Activated effector memory CD4-positive, alpha-beta T cell treated with Interleukin-2 at 50 U/mL for 16 hours (primary cell): ENCODE measurements around the gene TCEAL4.
A peak's percentile ranks its signal among the peaks of the same experiment; 100 is the strongest.
"Not testable (repeated sequence)": the region's sequence is repeated elsewhere in the genome, so short reads cannot be mapped to it uniquely, and the experiment has no call there.

ENCODE experiments used
- DNase-seq: peaks from one replicate; pipeline ENCODE4 v3.0.0-alpha.2; 2020

Gene TCEAL4

DNA sequence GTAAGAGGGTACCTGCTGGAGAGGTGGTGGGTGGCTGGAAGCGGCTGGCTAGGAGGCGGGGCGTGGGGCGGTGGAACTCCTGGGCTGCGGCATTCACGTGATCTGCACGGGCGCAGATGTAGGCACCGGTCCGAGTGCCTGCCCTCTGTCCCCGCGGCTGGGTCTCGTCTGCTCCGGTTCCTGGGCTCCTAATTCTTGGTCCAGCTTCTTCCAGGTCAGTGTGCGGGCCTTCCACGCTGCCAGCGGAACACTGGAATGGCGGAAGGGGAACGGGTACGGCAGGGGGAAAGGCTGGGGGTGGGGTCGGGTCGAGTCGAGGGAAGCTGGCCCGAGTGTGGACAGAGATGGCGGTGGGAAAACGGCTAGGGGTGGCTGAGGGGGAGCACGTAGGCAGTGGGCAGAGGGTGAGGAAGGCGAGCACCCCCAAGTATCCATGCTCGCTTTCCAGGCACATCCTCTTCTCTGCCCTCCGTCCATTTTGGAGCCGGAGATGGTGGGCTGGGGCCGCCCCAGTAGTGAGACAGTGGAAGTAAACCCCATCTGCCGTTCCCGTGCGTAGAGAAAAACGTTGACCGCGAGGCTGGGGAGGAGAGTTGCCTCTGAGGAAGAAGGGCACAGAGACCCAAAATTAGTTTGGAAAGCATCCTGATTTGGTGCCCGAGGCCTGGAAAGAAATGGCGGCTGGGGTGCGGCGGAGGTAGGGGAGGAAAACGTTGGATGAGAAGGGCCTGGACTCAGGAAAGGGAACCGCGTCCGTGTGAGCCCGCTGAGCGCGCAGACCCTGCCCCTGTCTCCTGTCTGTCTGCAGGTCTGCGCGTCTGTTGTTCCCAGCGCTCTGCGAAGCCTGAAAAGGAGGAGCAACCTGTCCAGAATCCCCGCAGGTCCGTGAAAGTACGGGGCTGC lies at the start of gene TCEAL4:
Gene TCEAL4 (plus strand): TSS at position 105 of the 903 bp plus-strand sequence. CDS start 1,161 bp downstream, outside the sequence.
- no peak for DNase-seq

DNA sequence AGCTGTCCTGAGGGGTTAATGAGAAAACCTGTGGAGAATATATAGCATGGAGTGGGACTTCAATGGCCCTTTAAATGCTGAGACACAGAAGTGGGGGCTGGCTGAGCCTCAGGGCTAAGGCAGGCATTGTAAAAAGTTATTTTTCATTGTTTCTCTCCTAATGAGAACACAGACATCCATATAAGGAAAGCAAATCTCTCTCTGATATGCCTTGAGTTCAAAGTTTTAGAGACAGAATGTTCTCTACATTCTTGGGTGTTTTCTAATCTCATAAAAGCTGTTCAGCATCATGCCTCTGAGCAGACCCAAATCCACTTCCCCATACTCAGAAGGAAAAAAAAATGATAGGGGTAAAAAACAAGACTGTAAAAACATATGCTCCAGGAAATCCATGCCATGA lies 49.2 kb upstream of the TCEAL4 start:
- no peak for DNase-seq

DNA sequence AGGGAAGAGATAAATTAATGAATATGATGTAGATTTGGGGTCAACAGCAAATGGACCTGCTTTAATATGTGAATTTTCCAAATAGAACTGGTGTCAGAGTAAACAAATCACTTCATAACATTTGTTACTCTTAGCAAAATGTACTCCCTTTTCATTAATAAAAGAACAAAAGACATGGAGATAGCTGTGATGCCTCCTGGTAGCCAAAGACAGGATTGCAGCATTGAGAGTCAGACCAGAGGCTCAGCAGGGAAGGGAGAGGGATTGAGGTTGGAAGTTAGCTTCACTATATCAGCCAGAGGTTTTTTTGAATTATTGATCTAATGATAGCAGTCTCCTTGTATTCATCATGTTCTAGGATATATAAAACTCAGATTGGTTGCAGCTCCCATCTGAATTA lies 48.6 kb upstream of the TCEAL4 start:
- DNase-seq = no peak

DNA sequence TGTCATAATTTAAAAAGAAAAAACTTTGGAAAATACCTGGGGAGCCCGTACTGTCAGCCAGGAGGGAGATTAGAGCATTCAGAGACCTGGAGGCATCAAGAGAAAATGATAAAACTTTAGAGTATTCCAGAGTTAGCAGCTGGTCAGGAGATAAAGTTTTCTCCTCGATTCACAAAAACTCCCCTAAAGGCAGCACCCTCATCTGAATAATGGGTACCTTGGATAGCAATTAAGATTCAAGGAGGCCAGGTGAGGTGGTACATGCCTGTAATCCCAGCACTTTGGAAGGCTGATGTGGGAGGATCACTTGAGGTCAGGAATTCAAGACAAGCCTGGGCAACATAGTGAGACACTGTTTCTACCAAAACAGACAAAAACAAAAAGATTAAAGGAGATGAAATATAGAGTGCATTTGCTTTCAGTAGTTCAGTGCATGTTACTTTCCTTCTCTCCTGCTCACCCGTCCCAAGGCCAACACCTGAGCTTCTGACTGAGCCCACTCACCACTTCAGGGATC lies 47.4 kb upstream of the TCEAL4 start:
- DNase-seq = no peak

DNA sequence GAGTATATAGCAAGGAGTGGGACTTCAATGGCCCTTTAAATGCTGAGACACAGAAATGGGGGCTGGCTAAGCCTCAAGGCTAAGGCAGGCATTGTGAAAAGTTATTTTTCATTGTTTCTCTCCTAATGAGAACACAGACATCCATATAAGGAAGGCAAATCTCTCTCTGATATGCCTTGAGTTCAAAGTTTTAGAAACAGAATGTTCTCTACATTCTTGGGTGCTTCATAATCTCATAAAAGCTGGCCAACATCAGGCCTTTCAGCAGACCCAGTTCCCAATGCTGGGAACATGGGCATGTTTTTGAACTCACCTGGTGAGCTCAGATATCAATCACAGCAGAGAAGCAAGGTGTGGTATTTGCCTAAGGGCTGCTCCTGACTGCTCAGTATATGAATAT lies 46.6 kb upstream of the TCEAL4 start:
- no peak for DNase-seq

DNA sequence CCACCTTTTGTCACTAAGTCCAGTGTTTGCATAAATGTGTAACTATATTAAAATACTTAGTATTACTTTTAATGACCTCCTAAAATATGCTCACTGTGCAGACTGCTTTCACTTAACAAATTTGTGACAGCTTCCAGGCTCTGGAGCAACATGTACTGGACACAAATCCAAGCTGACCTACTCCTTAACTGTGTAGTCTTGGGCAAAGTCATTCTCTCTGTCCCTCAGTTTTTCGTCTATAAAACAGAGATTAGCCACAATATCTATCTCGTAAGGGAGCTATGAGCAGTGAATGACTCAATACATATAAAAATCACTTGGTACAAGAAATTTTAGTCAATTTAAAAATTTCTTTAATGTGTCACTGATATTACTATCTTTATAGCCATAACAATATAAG lies 45.6 kb upstream of the TCEAL4 start:
- no peak for DNase-seq

DNA sequence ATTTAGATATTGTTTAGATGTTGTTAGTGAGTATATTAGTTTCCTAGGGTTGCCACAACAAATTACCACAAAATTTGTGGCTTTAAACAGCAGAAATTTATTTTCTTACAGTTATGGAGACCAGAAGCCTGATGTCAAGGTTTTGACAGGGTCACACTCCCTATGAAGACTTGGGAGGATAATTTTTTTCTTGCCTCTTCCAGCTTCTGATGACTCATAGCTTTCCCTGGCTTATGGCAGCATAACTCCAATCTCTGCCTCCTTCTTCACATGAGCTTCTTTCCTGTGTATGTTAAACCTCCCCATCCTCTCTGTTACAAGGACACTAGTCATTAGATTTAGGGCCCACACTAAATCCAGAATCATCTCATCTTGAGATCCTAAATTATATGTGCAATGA lies 45.2 kb upstream of the TCEAL4 start:
- no peak for DNase-seq

DNA sequence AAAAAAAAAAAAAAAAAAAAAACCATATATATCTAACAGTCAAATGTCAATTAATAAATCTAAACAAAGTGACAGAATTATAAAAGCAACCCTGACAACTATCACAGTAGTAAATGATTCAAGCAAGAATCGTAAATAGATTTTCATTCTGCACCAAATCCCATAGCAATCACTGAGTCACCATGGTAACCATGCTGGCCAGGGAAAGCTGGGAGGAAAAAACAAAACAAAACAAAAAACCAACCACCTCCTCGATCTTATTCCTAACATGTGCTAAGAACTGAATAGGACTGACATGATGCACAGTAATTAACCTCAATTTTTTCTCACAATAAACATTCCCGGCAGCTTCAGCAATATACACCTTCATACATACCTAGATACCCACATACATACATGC lies 35.4 kb upstream of the TCEAL4 start:
- DNase-seq = no peak

DNA sequence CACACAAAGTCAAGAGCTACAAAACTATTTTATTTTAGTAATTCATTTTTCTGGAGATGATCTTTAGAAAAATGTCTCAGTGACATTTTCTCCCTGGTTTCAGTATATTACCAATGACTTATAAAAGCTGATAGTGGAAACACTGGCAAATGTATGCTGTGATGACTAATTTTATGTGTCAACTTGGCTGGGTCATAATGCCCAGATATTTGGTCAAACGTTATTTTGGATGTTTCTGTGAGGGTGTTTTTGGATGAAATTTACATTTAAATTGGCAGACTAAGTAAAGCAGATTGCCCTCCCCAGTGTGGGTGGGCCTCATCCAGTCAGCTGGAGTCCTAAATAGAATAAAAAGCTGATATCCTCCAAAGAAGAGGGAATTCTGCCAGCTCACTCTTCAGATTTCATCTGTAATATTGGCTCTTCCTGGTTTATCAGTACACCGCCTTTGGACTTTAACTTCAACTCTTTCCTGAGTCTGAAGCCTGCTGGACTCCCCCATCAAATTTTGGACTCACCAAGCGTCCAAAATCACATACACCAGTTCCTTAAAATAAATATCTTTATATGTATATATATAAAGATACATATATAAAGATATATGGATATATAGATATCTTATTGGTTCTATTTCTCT lies 34.8 kb upstream of the TCEAL4 start:
- DNase-seq = no peak

DNA sequence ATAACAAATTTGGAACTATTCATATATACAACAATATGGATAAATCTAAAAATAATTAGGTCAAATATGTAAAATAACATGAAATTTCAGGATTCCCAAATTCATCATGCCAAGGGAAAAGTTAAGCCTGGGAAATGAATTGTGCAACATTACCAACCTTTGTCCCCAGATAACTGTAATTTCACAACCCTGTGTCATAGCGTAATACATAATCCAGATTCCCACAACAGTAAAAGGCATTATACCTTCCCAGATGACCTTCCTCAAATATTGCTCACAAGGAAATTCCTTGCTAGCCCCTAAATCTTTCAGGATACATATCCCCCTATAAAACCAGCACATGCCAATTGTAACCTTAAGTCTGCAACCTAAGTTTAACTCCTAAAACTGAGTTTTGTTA lies 33.1 kb upstream of the TCEAL4 start:
- no peak for DNase-seq

DNA sequence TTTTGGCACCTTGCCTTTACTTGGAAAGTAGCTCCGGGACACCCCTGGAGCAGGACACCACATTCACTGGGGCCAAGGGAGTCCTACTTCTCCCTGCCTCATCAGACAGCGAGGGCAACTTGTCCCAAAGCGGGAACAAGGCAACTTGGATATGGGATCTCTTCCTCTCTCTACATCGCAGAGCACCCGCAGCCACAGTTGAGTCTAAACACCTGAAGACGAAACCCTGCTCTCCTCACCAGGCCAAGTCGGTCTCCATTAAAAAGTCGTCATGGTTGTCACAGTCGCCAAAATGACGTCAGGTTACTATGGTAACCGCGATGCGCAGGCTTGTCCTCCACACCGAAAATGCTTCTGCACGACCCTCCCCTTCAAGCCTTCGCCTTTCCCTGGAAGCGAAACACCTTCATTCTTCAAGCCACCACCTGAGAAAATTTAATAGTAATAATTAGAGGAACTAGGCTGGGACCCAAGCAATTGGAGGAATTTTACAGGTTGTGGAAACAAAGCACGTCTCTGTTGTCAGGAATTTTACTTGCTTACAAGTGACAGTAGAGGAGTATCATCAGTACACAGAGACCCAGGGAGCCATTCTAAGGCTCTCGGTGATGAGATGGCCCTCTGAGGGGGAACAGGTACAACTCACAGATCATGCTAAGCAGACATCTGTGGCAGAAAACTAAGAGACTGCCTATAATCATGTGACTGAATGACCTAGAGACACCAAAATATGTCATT lies 30.5 kb upstream of the TCEAL4 start:
- DNase-seq = peak; percentile 25

DNA sequence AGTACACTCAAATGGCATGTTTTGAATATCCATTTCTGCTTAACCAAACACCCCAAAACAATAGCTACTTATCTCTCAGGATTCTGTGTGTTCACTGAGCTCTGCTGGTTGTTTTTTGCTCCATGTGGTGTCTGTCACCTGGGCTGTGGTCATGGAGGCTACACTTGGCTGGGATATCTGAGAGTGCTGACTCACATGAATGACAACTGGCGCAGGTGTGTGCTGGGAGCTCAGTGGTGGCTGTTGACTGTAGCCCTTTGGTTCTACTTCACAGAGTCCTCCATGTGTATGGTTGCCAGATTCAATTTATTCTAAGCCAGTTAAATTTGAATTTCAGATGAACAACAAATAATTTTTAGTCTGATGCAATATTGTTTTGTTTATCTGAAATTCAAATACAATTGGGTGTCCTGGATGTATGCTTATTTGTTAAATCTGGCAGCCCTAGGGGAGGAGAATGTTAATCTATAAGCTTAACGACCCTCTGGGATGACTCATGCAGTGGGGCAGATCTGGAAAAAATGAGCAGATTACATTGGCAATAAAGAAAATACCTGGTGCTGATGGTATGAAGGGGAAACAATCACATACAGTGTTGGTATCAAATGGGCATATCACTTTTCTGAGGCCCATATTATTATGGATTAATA lies 28.2 kb upstream of the TCEAL4 start:
- no peak for DNase-seq

DNA sequence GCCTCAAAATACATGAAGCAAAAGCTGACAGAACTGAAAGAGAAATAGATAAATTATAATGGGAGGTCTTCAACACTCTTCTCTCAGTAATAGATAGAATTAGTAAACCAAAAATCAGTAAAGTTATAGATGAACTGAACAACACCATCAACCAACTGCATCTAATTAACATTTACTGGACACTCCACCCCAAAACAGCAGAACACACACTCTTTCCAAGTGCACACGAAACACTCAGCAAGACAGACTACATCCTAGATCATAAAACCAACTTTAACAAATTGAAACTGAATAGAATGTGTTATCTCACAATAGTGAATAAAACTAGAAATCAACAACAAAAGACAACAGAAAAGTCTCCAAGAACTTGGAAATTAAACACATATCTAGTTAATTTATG lies 25.1 kb upstream of the TCEAL4 start:
- no peak for DNase-seq

DNA sequence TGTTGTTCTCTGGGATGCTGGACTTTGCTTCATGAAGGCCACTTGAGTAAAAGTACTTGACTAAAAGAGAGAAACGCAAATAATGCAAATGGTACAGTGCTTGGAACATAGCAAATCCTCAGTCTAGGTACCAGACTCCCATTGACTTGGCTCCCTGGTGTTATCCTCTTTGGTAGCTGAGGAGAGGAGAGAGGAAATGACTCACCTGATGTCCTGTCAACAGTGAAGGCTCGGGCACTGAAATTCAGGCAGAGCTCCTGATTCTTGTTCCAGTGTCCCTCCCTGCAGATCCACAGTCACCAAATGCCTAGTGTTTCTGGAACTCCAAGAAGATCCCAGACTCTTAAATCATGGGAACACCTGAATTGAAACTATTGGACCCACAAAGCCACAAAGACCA lies 22.5 kb upstream of the TCEAL4 start:
- DNase-seq = no peak

DNA sequence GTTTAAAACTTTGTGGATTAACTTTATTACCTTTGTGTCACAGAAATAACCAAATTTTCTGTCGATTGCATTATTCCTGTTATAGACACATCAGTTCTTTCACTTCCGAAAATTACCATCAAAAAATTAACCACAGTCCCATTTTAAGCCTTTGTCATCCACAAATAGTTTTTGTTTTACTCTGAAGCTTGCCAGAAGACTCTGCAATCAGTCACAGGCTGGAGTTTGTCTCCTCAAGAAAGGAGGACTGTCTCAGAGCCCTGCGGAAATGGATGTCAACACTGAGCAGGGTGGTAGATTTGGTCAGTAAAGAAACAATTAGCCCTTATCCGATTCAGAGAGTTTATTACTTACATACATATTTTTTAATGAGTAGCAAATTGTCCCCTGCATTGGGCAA lies 20.1 kb upstream of the TCEAL4 start:
- no peak for DNase-seq

DNA sequence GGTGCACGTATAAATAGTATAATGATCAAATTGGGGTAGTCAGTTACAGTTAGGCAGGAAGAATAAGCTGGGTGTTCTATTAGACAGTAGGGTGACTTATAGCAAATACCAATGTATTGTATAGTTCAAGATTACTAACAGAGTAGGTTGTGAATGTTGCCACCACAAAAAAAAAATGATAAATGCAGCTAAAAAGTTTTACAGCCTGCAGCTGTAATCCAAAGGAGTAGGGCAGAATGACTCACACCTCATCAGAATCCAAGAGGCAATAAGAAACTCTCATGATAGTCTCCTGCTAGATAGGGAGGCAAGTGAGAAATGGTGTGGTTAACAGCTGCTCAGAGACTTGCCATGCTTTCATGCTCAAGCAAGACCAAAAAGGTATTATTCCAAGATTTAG lies 19.6 kb upstream of the TCEAL4 start:
- DNase-seq = no peak

DNA sequence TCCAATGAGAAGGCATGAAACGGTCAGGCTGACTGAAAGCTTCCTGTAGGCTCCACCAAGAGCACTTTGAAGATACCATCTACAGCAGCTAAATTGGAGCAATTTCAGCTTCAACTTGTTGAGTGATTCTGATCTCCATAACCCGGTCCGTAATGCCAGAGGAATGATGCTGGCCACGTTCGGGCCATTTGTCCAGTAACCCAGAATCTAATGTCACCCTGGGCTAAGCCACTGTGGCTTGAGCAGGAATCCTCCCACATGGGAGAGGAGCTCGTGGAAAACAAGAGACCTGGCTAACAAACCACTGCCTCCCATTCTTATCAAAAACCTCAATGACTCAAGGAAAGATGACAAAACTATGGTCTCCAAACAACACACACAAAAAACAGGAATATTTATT lies 14.2 kb upstream of the TCEAL4 start:
- DNase-seq = no peak

DNA sequence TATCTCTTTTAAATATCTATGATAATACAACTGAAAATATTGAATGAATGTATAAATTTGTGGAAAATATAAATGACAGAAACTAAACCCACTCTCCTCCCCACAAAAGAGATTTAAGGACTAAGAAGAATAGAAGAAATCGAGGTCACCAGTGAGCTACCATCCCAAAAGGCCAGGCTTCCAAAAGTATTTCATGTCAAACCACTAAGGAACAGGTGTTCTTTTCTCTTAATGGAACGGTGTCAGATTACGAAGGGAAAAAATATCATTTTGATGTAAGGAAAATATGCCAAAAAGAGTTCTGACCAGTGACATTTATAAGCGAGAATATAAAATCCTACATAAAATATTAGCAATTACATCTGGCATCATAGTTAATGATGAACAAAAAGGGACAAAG lies 13.6 kb upstream of the TCEAL4 start:
- DNase-seq = no peak

DNA sequence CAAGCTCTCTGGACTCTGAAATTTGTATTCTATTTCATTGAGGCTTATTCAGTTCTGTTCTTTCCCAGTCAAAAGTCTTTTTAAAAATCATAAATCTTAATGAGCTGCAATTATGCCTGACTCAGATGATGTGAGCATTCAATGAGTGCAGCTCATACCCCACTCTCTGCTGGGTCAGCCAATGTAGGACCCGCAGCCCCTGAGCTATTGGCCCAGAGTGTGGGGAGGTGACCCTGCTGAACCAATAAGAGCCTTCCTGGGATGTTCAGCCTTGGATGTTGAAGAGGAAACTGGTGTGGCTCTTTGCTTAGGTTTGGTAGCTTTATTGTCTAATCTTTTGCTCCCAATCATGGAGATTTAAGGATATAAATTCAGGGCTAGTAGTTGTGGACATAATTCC lies 12.1 kb upstream of the TCEAL4 start:
- DNase-seq = no peak

DNA sequence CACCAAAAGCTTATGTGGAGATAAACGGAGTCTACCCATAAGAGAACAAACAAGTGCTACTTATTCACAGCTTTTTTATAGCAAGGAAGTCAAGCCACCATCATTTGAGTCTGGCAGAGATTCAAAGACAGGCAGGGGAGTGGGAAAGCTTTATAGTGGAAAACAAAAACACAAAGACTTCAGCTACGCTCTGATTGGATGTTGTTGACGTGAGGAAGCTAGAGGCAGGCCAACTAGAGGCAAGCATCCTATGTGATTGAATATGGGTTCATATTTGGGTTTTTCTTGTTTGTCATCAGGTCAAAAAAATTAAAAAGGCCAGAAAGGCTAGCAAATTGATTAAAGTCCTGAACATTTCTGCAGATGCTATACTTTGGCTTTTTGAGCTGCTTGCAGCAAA lies 719 bp upstream of the TCEAL4 start:
- DNase-seq = no peak

DNA sequence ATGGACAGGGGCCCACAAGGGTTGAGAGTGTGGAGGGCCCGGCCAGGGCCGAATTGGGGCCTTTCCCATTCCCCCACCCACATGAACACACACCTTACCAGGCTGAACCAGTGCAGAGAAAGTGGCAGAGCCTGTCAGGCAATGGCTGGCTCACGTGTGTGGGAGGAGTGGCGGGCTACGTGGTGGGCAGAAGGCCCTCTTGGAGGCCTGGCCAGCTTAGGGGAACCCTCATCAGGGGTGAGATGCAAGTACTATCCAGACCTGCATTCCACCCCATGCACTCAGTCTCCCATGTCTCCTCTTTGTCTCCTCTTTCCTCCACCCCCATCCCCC lies 965 bp downstream of the TCEAL4 start:
- DNase-seq = no peak

DNA sequence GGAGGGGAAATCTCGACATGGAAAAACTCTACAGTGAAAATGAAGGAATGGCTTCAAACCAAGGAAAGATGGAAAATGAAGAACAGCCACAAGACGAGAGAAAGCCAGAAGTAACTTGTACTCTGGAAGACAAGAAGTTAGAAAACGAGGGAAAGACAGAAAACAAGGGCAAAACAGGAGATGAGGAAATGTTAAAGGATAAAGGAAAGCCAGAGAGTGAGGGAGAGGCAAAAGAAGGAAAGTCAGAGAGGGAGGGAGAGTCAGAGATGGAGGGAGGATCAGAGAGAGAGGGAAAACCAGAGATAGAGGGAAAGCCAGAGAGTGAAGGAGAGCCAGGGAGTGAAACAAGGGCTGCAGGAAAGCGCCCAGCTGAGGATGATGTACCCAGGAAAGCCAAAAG lies 1.3 kb downstream of the TCEAL4 start:
- no peak for DNase-seq

DNA sequence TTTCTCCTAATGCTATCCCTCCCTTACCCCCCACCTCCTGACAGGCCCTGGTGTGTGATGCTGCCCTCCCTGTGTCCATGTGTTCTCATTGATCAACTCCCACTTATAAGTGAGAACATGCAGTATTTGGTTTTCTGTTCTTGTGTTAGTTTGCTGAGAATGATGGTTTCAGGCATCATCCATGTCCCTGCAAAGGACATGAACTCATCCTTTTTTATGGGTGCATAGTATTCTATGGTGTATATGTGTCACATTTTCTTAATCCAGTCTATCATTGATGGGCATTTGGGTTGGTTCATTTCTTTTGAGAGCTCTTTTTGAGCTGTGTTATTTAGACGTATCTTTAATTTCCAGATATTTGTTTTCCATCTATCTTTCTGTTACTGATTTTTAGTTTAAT lies 7.0 kb downstream of the TCEAL4 start:
- not testable (repeated sequence) for DNase-seq
